CD4-positive, CD25-positive, alpha-beta regulatory T cell (primary cell): ENCODE measurements around the gene OSMR. TPM values are rescaled to one million over a fixed set of nuclear protein-coding genes. Genes with fewer than 3 reads are reported as not detected.

ENCODE experiments used
- ATAC-seq, 2 donors: fragments of 150-1000 bp; cut with Tn5 transposase; one replicate each; pipeline ENCODE4 v1.10.0; 2021; ENCODE audit warnings: low read depth in 2 of 2, moderate number of reproducible peaks in 2 of 2, moderate library complexity in 1 of 2
- DNase-seq, 3 donors: peaks; one replicate each; pipeline versions ENCODE4 v3.0.0 to v3.0.0-alpha.2; 2012 to 2022; ENCODE audit warnings: mixed read lengths in 1 of 3
- H3K27ac ChIP-seq: one replicate; pipeline ENCODE4 v1.7.0; 2013; ENCODE audit warnings: mild to moderate bottlenecking, low read length; ENCODE audit not compliant: insufficient read depth, poor library complexity, severe bottlenecking
- H3K27me3 ChIP-seq: one replicate; pipeline ENCODE4 v1.7.0; 2013; ENCODE audit warnings: low read length; ENCODE audit not compliant: control insufficient read depth, insufficient read depth
- H3K36me3 ChIP-seq: one replicate; pipeline ENCODE4 v1.7.0; 2013; ENCODE audit warnings: mild to moderate bottlenecking, low read length, moderate library complexity; ENCODE audit not compliant: control insufficient read depth, insufficient read depth
- H3K4me1 ChIP-seq: 2 replicates; pipeline ENCODE4 v1.7.0; 2013; ENCODE audit warnings: mild to moderate bottlenecking, low read length; ENCODE audit not compliant: insufficient read depth, control insufficient read depth, poor library complexity, severe bottlenecking
- H3K4me3 ChIP-seq: one replicate; pipeline ENCODE4 v1.7.0; 2013; ENCODE audit warnings: low read depth, mild to moderate bottlenecking, low read length, moderate library complexity
- H3K9me3 ChIP-seq, 2 experiments: 1 replicate in 1 of 2; 2 replicates in 1 of 2; pipeline ENCODE4 v1.7.0; 2013; ENCODE audit warnings: low read length in 2 of 2, mild to moderate bottlenecking in 1 of 2, moderate library complexity in 1 of 2; ENCODE audit not compliant: control insufficient read depth in 2 of 2
- H3K27ac Mint-ChIP-seq, 3 donors: one replicate each; pipeline ENCODE4 v1.8.0; 2020 to 2022; ENCODE audit warnings: mild to moderate bottlenecking in 3 of 3, mixed read lengths in 3 of 3, moderate library complexity in 2 of 3
- H3K27me3 Mint-ChIP-seq: one replicate; pipeline ENCODE4 v1.8.0; 2022; ENCODE audit warnings: mild to moderate bottlenecking, mixed read lengths
- H3K36me3 Mint-ChIP-seq: one replicate; pipeline ENCODE4 v1.8.0; 2020; ENCODE audit warnings: mixed read lengths
- H3K4me1 Mint-ChIP-seq, 4 donors: one replicate each; pipeline ENCODE4 v1.8.0; 2020 to 2022; ENCODE audit warnings: mixed read lengths in 4 of 4, mild to moderate bottlenecking in 1 of 4
- H3K4me3 Mint-ChIP-seq, 4 donors: one replicate each; pipeline ENCODE4 v1.8.0; 2020 to 2022; ENCODE audit warnings: mild to moderate bottlenecking in 4 of 4, mixed read lengths in 4 of 4, moderate library complexity in 3 of 4
- H3K9me3 Mint-ChIP-seq, 7 donors: one replicate each; pipeline ENCODE4 v1.8.0; 2020 to 2022; ENCODE audit warnings: mixed read lengths in 7 of 7, mild to moderate bottlenecking in 3 of 7, moderate library complexity in 2 of 7
- polyA plus RNA-seq, 4 donors: library from polyadenylated mRNA; unstranded; fragments of 300-500 nt; fragmentation: Illumina TruSeq; gene quantifications; one replicate each; pipeline ENCODE4 v1.2.3, GENCODE V29; 2021
- total RNA-seq: library from RNA; stranded (reverse); gene quantifications from one replicate; pipeline ENCODE4 v1.2.3, GENCODE V29; 2022

Gene OSMR
- total and polyA plus RNA-seq, 5 donors from 2014 or later, result 0.31 TPM; not detected in 4

GRCh38 chr5:38866362-38867031 lies 20.7 kb downstream of the OSMR start:
- Mint-ChIP-seq H3K9me3 (peaks cover 6 to 22% (median 7%) of the 10 kb centered on the region in 7 donors), H3K4me3 (no peak overlapping the region), H3K27ac (no peak overlapping the region), H3K36me3 (no peaks in the 10 kb centered on the region), H3K27me3 (peaks cover 18% of the 10 kb centered on the region), H3K4me1 (peaks cover 0 to 6% (median 2%) of the 10 kb centered on the region in 4 donors)
- H3K9me3 ChIP-seq, result peaks cover 0 to 2% of the 10 kb centered on the region in 2 experiments
- DNase-seq, result no peak
- H3K4me1 ChIP-seq, result no peaks in the 10 kb centered on the region
- no peak overlapping the region for H3K27ac ChIP-seq
- ATAC-seq, result no peak
- H3K27me3 ChIP-seq, result peaks cover 4% of the 10 kb centered on the region
- no peak overlapping the region for H3K4me3 ChIP-seq
- H3K36me3 ChIP-seq, result no peaks in the 10 kb centered on the region

GRCh38 chr5:38867032-38867398 lies 21.2 kb downstream of the OSMR start:
- H3K27me3 ChIP-seq, result peaks cover 4% of the 10 kb centered on the region
- no peaks in the 10 kb centered on the region for H3K36me3 Mint-ChIP-seq
- ATAC-seq (no peak), DNase-seq (no peak)
- no peak overlapping the region for H3K27ac Mint-ChIP-seq
- no peak overlapping the region for H3K4me3 ChIP-seq
- H3K4me3 Mint-ChIP-seq, result no peak overlapping the region
- H3K27me3 Mint-ChIP-seq, result peaks cover 18% of the 10 kb centered on the region
- H3K4me1 ChIP-seq, result no peaks in the 10 kb centered on the region
- peaks cover 0 to 6% (median 2%) of the 10 kb centered on the region in 4 donors for H3K4me1 Mint-ChIP-seq
- H3K36me3 ChIP-seq, result no peaks in the 10 kb centered on the region
- peaks cover 6 to 22% (median 7%) of the 10 kb centered on the region in 7 donors for H3K9me3 Mint-ChIP-seq
- peaks cover 0 to 2% of the 10 kb centered on the region in 2 experiments for H3K9me3 ChIP-seq
- H3K27ac ChIP-seq, result no peak overlapping the region

GRCh38 chr5:38867416-38867815 lies 21.6 kb downstream of the OSMR start:
- H3K36me3 ChIP-seq, result no peaks in the 10 kb centered on the region
- Mint-ChIP-seq H3K27ac (no peak overlapping the region), H3K4me3 (no peak overlapping the region), H3K36me3 (no peaks in the 10 kb centered on the region), H3K4me1 (peaks cover 0 to 6% (median 2%) of the 10 kb centered on the region in 4 donors), H3K27me3 (peaks cover 18% of the 10 kb centered on the region), H3K9me3 (peaks cover 6 to 22% (median 7%) of the 10 kb centered on the region in 7 donors)
- no peak overlapping the region for H3K27ac ChIP-seq
- H3K9me3 ChIP-seq, result peaks cover 0 to 2% of the 10 kb centered on the region in 2 experiments
- ATAC-seq (no peak), DNase-seq (no peak)
- no peak overlapping the region for H3K4me3 ChIP-seq
- no peaks in the 10 kb centered on the region for H3K4me1 ChIP-seq
- H3K27me3 ChIP-seq, result peaks cover 6% of the 10 kb centered on the region

- ATAC-seq (no peak), DNase-seq (no peak)
- Histone ChIP-seq H3K4me3 (no peak overlapping the region), H3K27ac (no peak overlapping the region), H3K9me3 (no peaks in the 10 kb centered on the region), H3K4me1 (no peaks in the 10 kb centered on the region), H3K36me3 (no peaks in the 10 kb centered on the region), H3K27me3 (peaks cover 9% of the 10 kb centered on the region)
- Mint-ChIP-seq H3K27me3 (peaks cover 14% of the 10 kb centered on the region), H3K4me1 (no peaks in the 10 kb centered on the region), H3K36me3 (no peaks in the 10 kb centered on the region), H3K4me3 (no peak overlapping the region), H3K27ac (no peak overlapping the region), H3K9me3 (peaks cover 0 to 5% (median 2%) of the 10 kb centered on the region in 7 donors)
Observed at GRCh38 chr5:38870595-38870994, 24.8 kb downstream of the OSMR start.

- peaks cover 0 to 5% (median 2%) of the 10 kb centered on the region in 7 donors for H3K9me3 Mint-ChIP-seq
- Histone ChIP-seq H3K36me3 (no peaks in the 10 kb centered on the region), H3K4me3 (no peak overlapping the region), H3K9me3 (no peaks in the 10 kb centered on the region), H3K27me3 (peaks cover 9% of the 10 kb centered on the region), H3K27ac (no peak overlapping the region), H3K4me1 (no peaks in the 10 kb centered on the region)
- no peaks in the 10 kb centered on the region for H3K36me3 Mint-ChIP-seq
- H3K27ac Mint-ChIP-seq, result no peak overlapping the region
- peaks cover 14% of the 10 kb centered on the region for H3K27me3 Mint-ChIP-seq
- no peak overlapping the region for H3K4me3 Mint-ChIP-seq
- ATAC-seq (no peak), DNase-seq (no peak)
- H3K4me1 Mint-ChIP-seq, result no peaks in the 10 kb centered on the region
Observed at GRCh38 chr5:38871058-38871605, 25.3 kb downstream of the OSMR start.

- Histone ChIP-seq H3K4me3 (no peak overlapping the region), H3K27ac (no peak overlapping the region), H3K36me3 (no peaks in the 10 kb centered on the region), H3K4me1 (no peaks in the 10 kb centered on the region), H3K9me3 (no peaks in the 10 kb centered on the region), H3K27me3 (peaks cover 12% of the 10 kb centered on the region)
- H3K36me3 Mint-ChIP-seq, result no peaks in the 10 kb centered on the region
- ATAC-seq (no peak), DNase-seq (no peak)
- no peak overlapping the region for H3K27ac Mint-ChIP-seq
- no peaks in the 10 kb centered on the region for H3K4me1 Mint-ChIP-seq
- no peak overlapping the region for H3K4me3 Mint-ChIP-seq
- peaks cover 0 to 5% (median under 1%) of the 10 kb centered on the region in 7 donors for H3K9me3 Mint-ChIP-seq
- peaks cover 22% of the 10 kb centered on the region for H3K27me3 Mint-ChIP-seq
Observed at GRCh38 chr5:38871790-38872551, 26.2 kb downstream of the OSMR start.

GRCh38 chr5:38872826-38873225 lies 27.0 kb downstream of the OSMR start:
- Histone ChIP-seq H3K4me1 (no peaks in the 10 kb centered on the region), H3K27ac (no peak overlapping the region), H3K9me3 (no peaks in the 10 kb centered on the region), H3K36me3 (no peaks in the 10 kb centered on the region), H3K27me3 (peaks cover 12% of the 10 kb centered on the region), H3K4me3 (no peak overlapping the region)
- Mint-ChIP-seq H3K9me3 (peaks cover 0 to 5% (median 0%) of the 10 kb centered on the region in 7 donors), H3K4me1 (no peaks in the 10 kb centered on the region), H3K27me3 (peaks cover 25% of the 10 kb centered on the region), H3K36me3 (no peaks in the 10 kb centered on the region), H3K27ac (no peak overlapping the region), H3K4me3 (no peak overlapping the region)
- ATAC-seq (no peak), DNase-seq (no peak)
